BLaER1 (cell line): ENCODE data around the gene NAV2.

Source experiments
- H3K27ac ChIP-seq: shearing (Covaris generic); formaldehyde crosslinking; 2 replicates; pipeline ENCODE4 v1.8.1; 2022
- H3K27me3 ChIP-seq: shearing (Covaris generic); formaldehyde crosslinking; 2 replicates; pipeline ENCODE4 v1.8.1; 2022
- H3K36me3 ChIP-seq: shearing (Covaris generic); formaldehyde crosslinking; 2 replicates; pipeline ENCODE4 v1.8.1; 2022
- H3K4me1 ChIP-seq: shearing (Covaris generic); formaldehyde crosslinking; 2 replicates; pipeline ENCODE4 v1.8.1; 2022
- H3K4me2 ChIP-seq: shearing (Covaris generic); formaldehyde crosslinking; 2 replicates; pipeline ENCODE4 v1.8.1; 2022
- H3K4me3 ChIP-seq: shearing (Covaris generic); formaldehyde crosslinking; 2 replicates; pipeline ENCODE4 v1.8.1; 2022
- H3K9ac ChIP-seq: shearing (Covaris generic); formaldehyde crosslinking; 2 replicates; pipeline ENCODE4 v1.8.1; 2022
- H3K9me3 ChIP-seq: shearing (Covaris generic); formaldehyde crosslinking; 2 replicates; pipeline ENCODE4 v1.8.1; 2022
- H4K20me1 ChIP-seq: shearing (Covaris generic); formaldehyde crosslinking; 2 replicates; pipeline ENCODE4 v1.8.1; 2022
- Cebpa-rat ChIP-seq: shearing (Covaris generic); IDR thresholded peaks from 2 replicates; pipeline ENCODE4 v1.8.1; 2022

NAV2 gene

DNA sequence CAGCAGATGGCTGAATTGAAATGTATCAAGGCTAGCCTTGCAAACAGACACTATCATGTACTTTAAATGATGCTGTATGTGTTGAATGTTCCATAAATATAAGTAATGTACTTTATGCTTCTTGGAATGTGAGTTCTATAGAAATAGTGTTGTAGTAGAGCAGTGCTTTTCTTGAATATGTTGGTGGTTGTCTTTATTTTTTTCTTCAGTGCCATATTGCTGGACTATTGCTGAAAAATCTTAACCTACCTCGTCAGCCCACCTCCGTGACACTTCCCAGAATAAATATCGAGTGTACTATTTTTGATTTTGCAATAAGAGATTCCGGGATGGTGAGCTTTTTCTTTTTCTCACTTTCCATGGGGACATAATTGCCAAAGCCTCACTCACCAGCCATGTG is 153.9 kb downstream of the NAV2 start:
- no peak for TF ChIP-seq Cebpa-rat
- Histone ChIP-seq H3K4me2 (no peak overlapping the region), H3K9me3 (no peaks in the 10 kb centered on the region), H3K9ac (no peak overlapping the region), H3K27me3 (no peaks in the 10 kb centered on the region), H3K36me3 (no peaks in the 10 kb centered on the region), H3K4me3 (no peak overlapping the region), H3K4me1 (no peaks in the 10 kb centered on the region), H3K27ac (no peak overlapping the region), H4K20me1 (no peaks in the 10 kb centered on the region)

DNA sequence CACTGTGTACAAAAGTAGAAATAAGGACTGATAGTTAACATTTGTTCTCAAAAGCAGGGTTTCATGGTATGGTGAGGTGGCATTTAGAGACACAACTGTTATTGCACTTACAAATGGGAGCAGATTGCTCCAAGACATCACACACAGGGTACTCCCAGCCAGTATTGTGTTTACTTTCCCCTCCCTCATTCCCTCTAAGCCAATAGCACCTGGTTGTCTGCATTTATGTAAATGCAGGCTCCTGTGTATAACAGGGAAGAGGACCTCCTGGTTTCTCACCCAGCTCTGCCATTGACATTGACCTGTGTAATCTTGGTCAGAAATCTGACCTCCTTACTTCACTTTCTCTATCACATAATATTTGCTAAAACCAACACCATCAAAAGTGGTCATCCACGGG is 154.4 kb downstream of the NAV2 start:
- Histone ChIP-seq H3K36me3 (no peaks in the 10 kb centered on the region), H3K9me3 (no peaks in the 10 kb centered on the region), H3K4me2 (no peak overlapping the region), H3K4me1 (no peaks in the 10 kb centered on the region), H4K20me1 (no peaks in the 10 kb centered on the region), H3K4me3 (no peak overlapping the region), H3K27me3 (no peaks in the 10 kb centered on the region), H3K27ac (no peak overlapping the region), H3K9ac (no peak overlapping the region)
- no peak for TF ChIP-seq Cebpa-rat

DNA sequence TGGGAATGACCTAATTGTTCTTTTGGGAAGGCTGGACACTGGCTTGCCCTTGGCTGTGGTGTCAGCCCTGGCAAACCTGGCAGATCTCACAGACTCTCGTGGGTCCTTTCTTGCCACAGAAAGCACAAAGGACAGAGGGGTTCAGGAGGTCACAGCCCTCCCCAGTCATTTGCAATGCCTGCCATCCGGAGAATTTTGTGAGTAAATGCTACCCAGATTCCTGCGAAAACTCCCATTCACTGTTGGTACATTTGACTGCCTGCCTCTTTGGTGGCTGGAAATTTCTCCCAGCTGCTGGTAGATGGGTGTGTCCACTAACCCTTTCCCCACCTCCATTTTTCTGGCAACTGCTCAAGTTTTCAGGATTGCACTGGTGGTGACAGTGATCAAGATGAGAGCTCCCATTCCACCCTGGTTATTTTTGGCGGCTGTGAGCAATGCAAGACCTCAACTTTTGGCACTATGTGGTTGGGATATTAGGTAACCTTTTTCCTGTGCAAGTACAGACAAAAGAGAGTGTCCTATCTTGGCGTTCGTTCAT is 155.7 kb downstream of the NAV2 start:
- TF ChIP-seq Cebpa-rat: no peak

GRCh38 chr11:19868871-19869270 is 156.2 kb downstream of the NAV2 start:
- no peaks in the 10 kb centered on the region for H3K9me3 ChIP-seq
- no peaks in the 10 kb centered on the region for H3K27me3 ChIP-seq
- H3K4me3 ChIP-seq: no peak overlapping the region
- no peaks in the 10 kb centered on the region for H4K20me1 ChIP-seq
- TF ChIP-seq Cebpa-rat: no peak
- no peak overlapping the region for H3K9ac ChIP-seq
- no peak overlapping the region for H3K4me2 ChIP-seq
- no peaks in the 10 kb centered on the region for H3K36me3 ChIP-seq
- H3K27ac ChIP-seq: no peak overlapping the region
- no peaks in the 10 kb centered on the region for H3K4me1 ChIP-seq

More for the DNA sequence above, 155.7 kb downstream of the NAV2 start:
- no peak overlapping the region for H3K27ac ChIP-seq
- no peaks in the 10 kb centered on the region for H3K9me3 ChIP-seq
- H3K4me3 ChIP-seq: no peak overlapping the region
- H4K20me1 ChIP-seq: no peaks in the 10 kb centered on the region
- no peaks in the 10 kb centered on the region for H3K4me1 ChIP-seq
- no peaks in the 10 kb centered on the region for H3K27me3 ChIP-seq
- H3K36me3 ChIP-seq: no peaks in the 10 kb centered on the region
- no peak overlapping the region for H3K4me2 ChIP-seq
- H3K9ac ChIP-seq: no peak overlapping the region

DNA sequence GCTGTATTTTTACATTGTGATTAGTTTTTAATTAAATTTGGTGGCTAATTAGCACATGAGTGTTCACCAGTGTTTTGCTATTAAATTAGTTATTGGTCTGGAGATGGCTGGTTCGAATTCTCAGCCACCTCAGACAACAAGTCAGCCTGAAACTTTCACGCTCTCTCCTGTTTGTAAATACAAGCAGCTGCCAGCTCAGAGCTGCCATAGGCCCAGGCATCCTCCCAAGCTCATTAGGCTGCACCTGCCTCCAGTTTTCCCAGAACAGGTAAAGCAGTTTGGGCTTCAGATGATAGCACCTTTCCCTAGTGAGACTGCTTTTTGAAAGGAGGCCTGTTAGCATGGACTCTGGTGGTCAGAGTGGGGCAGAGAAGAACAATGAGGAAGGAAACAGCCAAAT is 156.8 kb downstream of the NAV2 start:
- Histone ChIP-seq H3K9ac (no peak overlapping the region), H4K20me1 (no peaks in the 10 kb centered on the region), H3K4me1 (no peaks in the 10 kb centered on the region), H3K36me3 (no peaks in the 10 kb centered on the region), H3K27ac (no peak overlapping the region), H3K27me3 (no peaks in the 10 kb centered on the region), H3K4me3 (no peak overlapping the region), H3K4me2 (no peak overlapping the region), H3K9me3 (no peaks in the 10 kb centered on the region)
- TF ChIP-seq Cebpa-rat: no peak

DNA sequence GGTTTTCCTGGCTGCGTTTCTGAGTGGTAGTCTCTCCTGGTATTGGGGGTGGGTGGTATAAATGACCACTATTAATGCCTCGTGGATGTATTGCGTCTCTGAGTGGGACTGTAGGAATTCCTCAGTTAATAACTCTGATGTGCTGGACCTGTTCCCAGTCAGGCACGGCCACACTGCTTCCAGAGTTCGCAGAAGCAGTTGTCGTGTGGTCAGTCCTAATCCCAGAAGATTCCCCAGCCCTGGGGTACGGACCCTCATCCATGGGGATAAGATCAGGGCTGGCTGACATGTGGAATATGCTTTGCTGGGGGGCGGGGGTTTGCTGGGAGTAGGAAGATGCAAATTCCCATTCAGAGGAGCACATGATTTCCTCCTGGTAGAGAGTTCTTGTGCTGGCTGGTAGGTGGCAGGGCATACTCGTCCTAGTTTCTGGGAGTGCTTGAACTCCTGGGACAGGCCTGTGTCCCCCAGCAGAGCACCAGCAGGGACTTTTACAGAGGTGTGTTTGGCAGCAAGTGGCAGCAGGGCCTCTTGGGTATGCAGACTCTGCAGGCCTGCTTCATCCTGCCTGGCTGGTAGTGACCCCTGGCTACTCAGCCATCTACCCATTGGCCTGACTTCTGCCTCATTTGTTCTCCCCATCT is 157.4 kb downstream of the NAV2 start:
- Histone ChIP-seq H3K4me3 (no peak overlapping the region), H3K27me3 (no peaks in the 10 kb centered on the region), H3K36me3 (no peaks in the 10 kb centered on the region), H3K4me2 (no peak overlapping the region), H4K20me1 (no peaks in the 10 kb centered on the region), H3K9ac (no peak overlapping the region), H3K4me1 (no peaks in the 10 kb centered on the region), H3K27ac (no peak overlapping the region), H3K9me3 (no peaks in the 10 kb centered on the region)
- no peak for TF ChIP-seq Cebpa-rat

DNA sequence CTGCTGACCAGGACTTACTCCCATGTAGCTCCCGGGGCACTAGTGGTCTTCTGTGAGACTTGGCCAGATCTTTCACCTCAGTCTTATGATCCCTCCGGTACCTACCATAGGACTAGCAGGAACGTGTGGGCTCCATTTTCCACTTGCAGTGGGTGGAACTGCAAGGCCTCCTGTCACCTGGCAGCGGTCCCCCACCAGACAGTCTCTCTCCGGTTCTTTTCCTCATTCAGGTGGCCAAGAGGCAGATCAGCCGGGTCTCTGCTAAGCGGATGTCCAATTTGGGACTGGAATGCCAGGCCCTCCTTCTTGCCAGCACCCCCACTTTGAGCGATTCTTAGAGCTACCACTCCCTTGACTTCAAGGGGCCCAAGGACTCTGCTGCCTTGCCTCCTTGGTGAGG is 158.9 kb downstream of the NAV2 start:
- TF ChIP-seq Cebpa-rat: no peak
- Histone ChIP-seq H3K9ac (no peak overlapping the region), H3K27me3 (no peaks in the 10 kb centered on the region), H4K20me1 (no peaks in the 10 kb centered on the region), H3K4me1 (no peaks in the 10 kb centered on the region), H3K9me3 (no peaks in the 10 kb centered on the region), H3K36me3 (no peaks in the 10 kb centered on the region), H3K27ac (no peak overlapping the region), H3K4me3 (no peak overlapping the region), H3K4me2 (no peak overlapping the region)

DNA sequence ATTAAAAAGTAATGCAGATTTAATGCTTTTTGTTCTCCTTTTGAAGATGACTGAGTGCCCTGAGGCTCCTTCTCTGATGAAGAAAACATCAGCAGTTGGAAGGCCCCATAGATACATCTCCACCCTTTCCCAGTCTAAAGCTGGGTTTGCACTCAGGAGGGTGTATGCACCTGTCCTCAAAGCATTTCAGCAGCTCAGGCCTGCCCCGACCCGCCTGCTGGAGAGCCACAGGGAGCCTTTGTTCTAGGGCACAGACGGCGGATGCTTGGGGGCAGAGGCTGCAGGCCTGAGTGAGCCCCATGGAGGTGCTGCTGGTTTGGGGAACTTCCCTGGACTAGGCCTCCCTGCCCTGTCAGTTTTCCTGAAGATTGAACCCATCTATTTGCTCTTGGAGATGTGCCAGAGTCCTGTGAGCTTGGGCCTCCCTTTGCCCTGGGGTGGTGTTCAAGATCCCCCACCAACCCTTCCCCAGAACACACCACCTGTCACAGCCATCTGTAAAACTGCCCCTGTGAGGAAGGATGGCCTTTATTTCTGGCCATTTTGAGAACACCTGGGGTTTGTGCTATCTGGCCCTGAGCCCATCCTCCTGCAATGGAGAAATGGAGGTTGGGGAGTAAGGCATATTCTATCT is 160.0 kb downstream of the NAV2 start:
- Histone ChIP-seq H3K4me3 (no peak overlapping the region), H4K20me1 (no peaks in the 10 kb centered on the region), H3K27ac (no peak overlapping the region), H3K4me2 (no peak overlapping the region), H3K27me3 (no peaks in the 10 kb centered on the region), H3K36me3 (no peaks in the 10 kb centered on the region), H3K4me1 (0 out of 2 replicates have a peak, but pooled peaks cover under 1% of the 10 kb centered on the region), H3K9ac (no peak overlapping the region), H3K9me3 (no peaks in the 10 kb centered on the region)
- TF ChIP-seq Cebpa-rat: no peak

DNA sequence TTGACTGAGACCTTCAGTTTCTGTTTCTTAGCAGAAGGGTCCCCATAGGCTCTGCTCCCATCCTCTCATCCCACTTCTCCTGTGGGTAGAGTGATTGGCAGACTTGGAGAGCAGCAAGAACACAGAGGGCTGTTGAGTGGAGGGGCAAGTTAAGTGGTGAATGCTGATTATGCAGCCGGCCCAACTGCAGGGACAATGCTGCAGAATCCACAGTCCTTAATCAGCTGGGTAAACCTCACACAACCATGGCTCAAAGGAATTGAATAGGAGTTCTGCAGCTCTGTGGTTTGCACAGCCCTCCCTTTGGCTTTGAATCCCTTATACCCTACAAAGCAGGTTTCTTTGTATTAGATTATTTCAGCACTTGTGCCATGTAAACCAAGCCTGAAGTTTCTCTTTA is 161.1 kb downstream of the NAV2 start:
- Histone ChIP-seq H3K36me3 (no peaks in the 10 kb centered on the region), H3K9ac (no peak overlapping the region), H3K27ac (no peak overlapping the region), H3K4me3 (no peak overlapping the region), H3K4me2 (no peak overlapping the region), H3K9me3 (no peaks in the 10 kb centered on the region), H3K27me3 (no peaks in the 10 kb centered on the region), H4K20me1 (no peaks in the 10 kb centered on the region), H3K4me1 (peaks cover 8% of the 10 kb centered on the region)
- no peak for TF ChIP-seq Cebpa-rat

GRCh38 chr11:19874266-19874665 is 161.6 kb downstream of the NAV2 start:
- TF ChIP-seq Cebpa-rat: no peak
- Histone ChIP-seq H3K27me3 (no peaks in the 10 kb centered on the region), H3K4me3 (no peak overlapping the region), H4K20me1 (no peaks in the 10 kb centered on the region), H3K27ac (no peak overlapping the region), H3K4me2 (no peak overlapping the region), H3K4me1 (peaks cover 8% of the 10 kb centered on the region), H3K9me3 (no peaks in the 10 kb centered on the region), H3K9ac (no peak overlapping the region), H3K36me3 (no peaks in the 10 kb centered on the region)
